Measurements from ENCODE around the gene KIF26B.

DNA sequence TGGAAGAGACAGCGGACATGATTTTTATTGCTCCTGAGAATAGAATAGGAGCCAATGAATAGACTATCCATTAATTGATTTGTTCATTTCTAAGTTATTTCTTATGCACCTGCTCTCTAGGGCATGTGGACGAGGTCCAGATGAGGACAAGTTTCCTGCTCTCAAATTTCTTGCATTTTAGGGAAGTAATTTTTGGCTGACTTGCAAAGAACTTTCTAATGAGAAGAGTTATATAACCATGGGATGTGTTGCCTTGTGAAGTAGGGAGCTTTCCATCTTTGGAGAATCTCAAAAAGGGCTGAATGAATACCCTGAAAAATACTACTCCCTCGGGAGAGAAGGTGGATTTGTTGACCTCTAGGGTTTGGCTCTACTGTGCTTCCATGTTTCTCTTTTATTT is 243.0 kb downstream of the KIF26B start:
- TF ChIP-seq ZNF274 (IDR thresholded peaks at IDR 0.05; ENCODE audit: low read depth, low read length) (no peak), SUZ12 (IDR thresholded peaks at IDR 0.05; ENCODE audit: extremely low read depth, insufficient read depth, insufficient read length) (no peak), YY1 (IDR thresholded peaks at IDR 0.05; ENCODE audit: insufficient read depth, insufficient read length) (no peak)

All from NT2/D1 (cell line).